ENCODE results near the gene CARD11.
"Not testable (repeated sequence)": the region's sequence is repeated elsewhere in the genome, so short reads cannot be mapped to it uniquely, and the experiment has no call there.

CARD11 gene

GRCh38 chr7:2959828-2960599, 83.7 kb downstream of the CARD11 start:
- no peaks in the 10 kb centered on the region for H3K27me3 ChIP-seq (ENCODE audit: insufficient read depth, low read depth, severe bottlenecking)
- no peak overlapping the region for H3K4me3 ChIP-seq (ENCODE audit: low read depth, low read length)
- no peak overlapping the region for H3K27ac ChIP-seq
- TF ChIP-seq CTCF (IDR thresholded peaks at IDR 0.05; ENCODE audit: low read depth, low read length) = no peak
- DNase-seq = no peak
- no peaks in the 10 kb centered on the region for H3K9me3 ChIP-seq (ENCODE audit: severe bottlenecking)
- no peaks in the 10 kb centered on the region for H3K36me3 ChIP-seq

GRCh38 chr7:2959103-2959680, 84.5 kb downstream of the CARD11 start:
- H3K27me3 ChIP-seq (ENCODE audit: insufficient read depth, low read depth, severe bottlenecking) = no peaks in the 10 kb centered on the region
- TF ChIP-seq CTCF (IDR thresholded peaks at IDR 0.05; ENCODE audit: low read depth, low read length) = no peak
- no peak overlapping the region for H3K27ac ChIP-seq
- no peak for DNase-seq
- H3K4me3 ChIP-seq (ENCODE audit: low read depth, low read length) = no peak overlapping the region
- H3K36me3 ChIP-seq = no peaks in the 10 kb centered on the region
- H3K9me3 ChIP-seq (ENCODE audit: severe bottlenecking) = no peaks in the 10 kb centered on the region

- Histone ChIP-seq H3K27ac (no peak overlapping the region), H3K36me3 (no peaks in the 10 kb centered on the region), H3K27me3 (ENCODE audit: insufficient read depth, low read depth, severe bottlenecking) (no peaks in the 10 kb centered on the region), H3K9me3 (ENCODE audit: severe bottlenecking) (no peaks in the 10 kb centered on the region), H3K4me3 (ENCODE audit: low read depth, low read length) (no peak overlapping the region)
- no peak for DNase-seq
- no peak for TF ChIP-seq CTCF (IDR thresholded peaks at IDR 0.05; ENCODE audit: low read depth, low read length)
Observed at GRCh38 chr7:2958416-2959102, 85.1 kb downstream of the CARD11 start.

GRCh38 chr7:2957369-2957727, 86.3 kb downstream of the CARD11 start:
- not testable (repeated sequence) for H3K9me3 ChIP-seq (ENCODE audit: severe bottlenecking); H3K4me3 ChIP-seq (ENCODE audit: low read depth, low read length); H3K36me3 ChIP-seq; DNase-seq; H3K27ac ChIP-seq; H3K27me3 ChIP-seq (ENCODE audit: insufficient read depth, low read depth, severe bottlenecking)

- no peak overlapping the region for H3K27ac ChIP-seq
- H3K4me3 ChIP-seq (ENCODE audit: low read depth, low read length) = no peak overlapping the region
- H3K9me3 ChIP-seq (ENCODE audit: severe bottlenecking) = no peaks in the 10 kb centered on the region
- no peak for TF ChIP-seq CTCF (IDR thresholded peaks at IDR 0.05; ENCODE audit: low read depth, low read length)
- no peak for DNase-seq
- no peaks in the 10 kb centered on the region for H3K36me3 ChIP-seq
- no peaks in the 10 kb centered on the region for H3K27me3 ChIP-seq (ENCODE audit: insufficient read depth, low read depth, severe bottlenecking)
Observed at GRCh38 chr7:2956526-2957368, 86.9 kb downstream of the CARD11 start.

GRCh38 chr7:2956076-2956475, 87.6 kb downstream of the CARD11 start:
- H3K27me3 ChIP-seq (ENCODE audit: insufficient read depth, low read depth, severe bottlenecking) = no peaks in the 10 kb centered on the region
- H3K9me3 ChIP-seq (ENCODE audit: severe bottlenecking) = no peaks in the 10 kb centered on the region
- H3K4me3 ChIP-seq (ENCODE audit: low read depth, low read length) = no peak overlapping the region
- no peak for DNase-seq
- H3K27ac ChIP-seq = no peak overlapping the region
- no peak for TF ChIP-seq CTCF (IDR thresholded peaks at IDR 0.05; ENCODE audit: low read depth, low read length)
- H3K36me3 ChIP-seq = no peaks in the 10 kb centered on the region

Measured in WERI-Rb-1 (cell line).